ENCODE results near the gene QKI. TPM values are rescaled to one million over a fixed set of nuclear protein-coding genes. Genes with fewer than 3 reads are reported as not detected.
"Not testable (repeated sequence)": the region's sequence is repeated elsewhere in the genome, so short reads cannot be mapped to it uniquely, and the experiment has no call there.

Gene QKI
- total RNA-seq, 1 experiment from 2014 or later: 142 TPM

DNA sequence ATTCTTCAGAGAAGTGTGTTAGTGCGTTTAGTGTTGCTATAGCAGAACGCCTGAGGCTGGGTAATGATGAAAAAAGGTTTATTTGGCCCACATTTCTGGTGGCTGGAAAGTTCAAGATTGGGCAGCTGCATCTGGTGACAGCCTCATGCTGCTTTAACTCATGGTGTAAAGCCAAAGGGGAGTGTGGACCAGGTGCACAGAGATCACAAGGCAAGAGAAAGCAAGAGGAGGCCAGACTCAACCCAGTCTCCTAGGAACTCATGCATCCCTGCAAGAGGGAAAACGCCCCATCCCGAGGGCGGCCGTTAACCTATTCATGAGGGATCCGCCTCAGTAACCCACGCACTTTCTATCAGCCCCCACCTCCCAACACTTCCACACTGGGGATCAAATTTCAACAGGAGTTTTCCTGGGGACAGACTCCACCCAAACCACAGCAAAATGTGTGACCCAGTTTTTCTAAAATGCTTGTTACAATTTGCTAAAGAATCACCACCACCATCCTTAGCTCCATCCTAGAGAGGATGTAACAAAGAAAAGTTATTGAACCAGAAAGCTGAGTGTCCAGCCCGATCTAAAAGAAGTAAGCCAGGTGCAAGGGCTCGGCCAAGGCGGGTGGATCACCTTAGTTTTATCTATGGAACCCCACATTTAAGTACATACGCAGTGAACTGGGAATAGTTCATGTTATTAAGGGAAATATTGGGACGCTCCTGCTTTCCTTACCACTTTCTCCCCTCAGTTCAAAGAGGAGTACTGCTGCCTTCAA lies 164.8 kb downstream of the QKI start:
- peak; percentile 30 for DNase-seq (ENCODE audit: low read depth)

DNA sequence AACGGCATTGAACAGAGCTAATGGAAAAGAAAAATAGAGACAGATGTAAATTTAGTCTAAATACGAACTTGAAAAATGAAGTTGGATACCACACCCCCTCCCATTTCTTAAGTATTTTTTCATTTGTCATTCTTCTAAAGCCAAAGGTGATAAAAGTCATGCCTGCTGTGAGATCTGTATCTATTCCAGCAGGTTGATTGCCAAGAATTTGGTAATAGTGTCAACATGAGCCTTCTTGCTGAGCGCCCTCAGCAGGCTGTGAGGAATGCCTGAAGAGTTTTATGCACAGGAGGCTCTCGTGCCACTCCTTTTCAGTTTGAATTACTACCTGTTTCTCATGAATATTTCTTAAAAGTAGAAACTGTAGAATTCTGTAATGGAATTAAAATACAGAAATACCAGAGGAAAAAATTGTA lies 165.4 kb downstream of the QKI start:
- no peak for DNase-seq (ENCODE audit: low read depth)

DNA sequence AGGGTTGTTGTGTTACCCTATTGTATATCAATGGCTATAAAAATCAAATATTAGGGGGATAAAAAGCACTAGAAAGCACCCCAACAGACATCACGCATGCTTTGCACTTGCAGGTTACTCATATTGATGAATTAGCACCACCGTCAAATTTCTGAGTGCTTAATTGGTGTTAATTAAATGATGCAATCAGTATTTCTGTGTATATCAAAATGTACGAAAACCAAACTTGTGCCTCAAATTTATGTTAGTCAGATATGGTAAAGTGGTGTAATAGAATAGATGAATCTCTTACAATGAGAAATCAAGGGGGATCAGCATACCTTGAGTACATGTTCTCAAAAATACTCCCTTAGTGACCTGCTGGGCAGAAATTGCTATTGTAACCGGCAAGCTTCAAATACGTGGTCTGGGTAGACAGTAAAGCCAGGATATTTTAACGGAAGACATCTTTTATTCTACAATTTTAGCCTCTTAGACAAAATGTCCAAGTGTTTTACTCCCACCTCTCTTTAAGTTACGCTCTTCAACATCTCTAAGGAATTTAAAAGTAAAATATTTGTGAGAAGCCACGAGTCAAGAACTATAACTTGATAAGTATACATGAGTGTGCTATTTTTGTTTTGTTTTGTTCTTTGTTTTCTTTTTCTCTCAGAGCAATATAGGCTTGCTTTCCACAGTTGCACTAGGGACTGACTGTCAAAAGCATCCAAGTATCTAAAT lies 166.0 kb downstream of the QKI start:
- DNase-seq (ENCODE audit: low read depth): no peak

GRCh38 chr6:163583558-163583957 lies 169.0 kb downstream of the QKI start:
- no peak for DNase-seq (ENCODE audit: low read depth)

DNA sequence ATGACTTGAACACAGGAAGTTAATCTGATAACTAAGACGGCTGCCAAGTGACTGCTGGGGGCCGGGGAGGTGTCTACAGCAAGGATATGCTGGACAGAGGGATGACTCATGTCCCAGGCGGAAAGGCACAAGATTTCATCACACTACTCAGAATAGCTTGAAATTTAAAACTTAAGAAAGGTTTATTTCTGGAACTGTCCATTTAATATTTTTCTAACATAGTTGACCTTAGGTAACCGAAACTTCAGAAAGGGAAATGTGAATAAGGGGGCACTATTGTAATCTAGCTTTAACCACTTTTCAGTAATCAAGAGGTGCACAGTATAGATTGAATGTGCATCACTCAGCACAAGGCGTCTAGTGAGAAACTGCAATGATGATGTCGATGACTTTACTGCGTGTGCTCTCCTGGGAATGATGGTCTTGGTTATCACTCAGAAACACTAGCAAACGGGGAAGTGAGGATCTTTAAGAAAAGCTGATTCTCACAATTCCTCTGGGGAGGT lies 171.5 kb downstream of the QKI start:
- DNase-seq (ENCODE audit: low read depth): peak; percentile 92

GRCh38 chr6:163586888-163587287 lies 172.4 kb downstream of the QKI start:
- no peak for DNase-seq (ENCODE audit: low read depth)

GRCh38 chr6:163588220-163588919 lies 173.9 kb downstream of the QKI start:
- peak; percentile 53 for DNase-seq (ENCODE audit: low read depth)

- DNase-seq (ENCODE audit: low read depth): no peak
Observed at GRCh38 chr6:163589387-163589786, 174.9 kb downstream of the QKI start.

GRCh38 chr6:163590132-163590531 lies 175.6 kb downstream of the QKI start:
- DNase-seq (ENCODE audit: low read depth): not testable (repeated sequence)

- no peak for DNase-seq (ENCODE audit: low read depth)
Observed at GRCh38 chr6:163592872-163593271, 178.4 kb downstream of the QKI start.

DNA sequence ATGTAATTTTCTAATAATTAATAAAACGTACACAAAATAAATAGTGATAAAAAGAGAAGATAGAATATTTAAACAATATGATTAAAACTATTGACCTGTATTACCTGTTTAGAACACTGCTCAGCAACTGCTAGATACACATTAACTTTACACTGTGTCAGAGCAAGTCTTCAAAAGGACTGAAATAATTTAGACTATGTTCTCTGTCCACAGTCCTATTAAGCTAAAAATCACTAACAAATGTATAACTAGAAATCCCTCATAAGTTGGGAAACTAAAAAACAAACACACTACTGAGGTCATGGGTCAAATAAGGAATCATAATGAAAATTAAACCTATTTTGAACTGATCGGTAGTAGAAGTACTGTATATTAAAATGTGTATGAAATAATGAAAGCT lies 181.7 kb downstream of the QKI start:
- no peak for DNase-seq (ENCODE audit: low read depth)

DNA sequence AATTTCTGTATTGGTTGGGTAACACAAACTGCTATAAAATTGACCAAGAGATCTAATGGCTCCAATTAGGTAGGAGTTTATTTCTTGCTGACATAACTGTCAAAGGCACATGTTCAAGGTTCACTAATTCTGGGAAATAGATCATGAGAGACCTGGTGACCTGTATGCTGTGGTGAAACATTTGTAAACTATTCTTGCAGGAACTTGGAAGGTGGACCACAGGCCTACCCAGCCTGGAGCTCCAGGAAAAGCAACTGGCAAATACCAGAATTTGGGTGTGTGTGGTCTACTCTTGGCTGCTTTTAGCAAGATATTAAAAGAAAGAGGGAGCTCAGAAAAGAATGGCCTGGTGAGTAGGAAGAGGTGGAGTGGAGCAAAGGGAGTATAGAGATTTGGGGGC lies 184.6 kb downstream of the QKI start:
- no peak for DNase-seq (ENCODE audit: low read depth)

DNA sequence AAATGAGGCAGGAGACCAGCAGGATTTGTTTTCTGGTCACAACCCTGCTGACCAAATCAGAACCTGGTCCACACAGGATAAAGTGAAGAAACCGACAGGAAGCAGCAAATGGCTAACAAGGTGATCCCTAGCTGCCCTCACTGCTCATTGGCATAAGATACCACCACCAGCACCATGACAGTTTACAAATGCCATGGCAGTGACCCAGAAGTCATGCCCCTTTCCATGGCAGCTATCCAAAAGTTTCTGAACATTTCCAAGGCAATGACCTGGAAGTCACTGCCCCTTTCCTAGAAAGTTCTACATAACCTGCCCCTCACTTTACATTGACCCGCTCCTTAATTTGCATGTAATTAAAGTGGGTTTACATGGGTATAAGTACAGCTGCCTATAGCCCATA lies 185.2 kb downstream of the QKI start:
- DNase-seq (ENCODE audit: low read depth): no peak

DNA sequence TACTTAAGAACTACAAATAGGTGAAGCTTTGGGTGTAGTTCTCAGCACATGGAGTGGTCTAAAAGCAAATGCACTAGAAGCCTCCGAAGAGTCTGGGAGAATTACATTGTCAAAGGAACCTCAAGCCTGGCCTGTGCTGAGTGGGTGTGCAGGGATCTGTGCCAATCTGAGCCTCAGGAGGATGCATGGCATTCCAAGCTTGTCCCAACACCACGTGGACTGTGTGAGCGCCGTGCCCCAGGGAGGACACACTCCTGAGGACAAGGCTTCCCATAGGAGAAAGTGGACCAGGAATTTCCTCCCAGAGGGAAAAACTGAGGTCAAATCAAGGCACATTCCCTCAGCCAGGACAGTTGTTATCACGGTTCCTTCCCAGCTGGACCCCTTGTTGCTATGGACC lies 185.8 kb downstream of the QKI start:
- no peak for DNase-seq (ENCODE audit: low read depth)

DNA sequence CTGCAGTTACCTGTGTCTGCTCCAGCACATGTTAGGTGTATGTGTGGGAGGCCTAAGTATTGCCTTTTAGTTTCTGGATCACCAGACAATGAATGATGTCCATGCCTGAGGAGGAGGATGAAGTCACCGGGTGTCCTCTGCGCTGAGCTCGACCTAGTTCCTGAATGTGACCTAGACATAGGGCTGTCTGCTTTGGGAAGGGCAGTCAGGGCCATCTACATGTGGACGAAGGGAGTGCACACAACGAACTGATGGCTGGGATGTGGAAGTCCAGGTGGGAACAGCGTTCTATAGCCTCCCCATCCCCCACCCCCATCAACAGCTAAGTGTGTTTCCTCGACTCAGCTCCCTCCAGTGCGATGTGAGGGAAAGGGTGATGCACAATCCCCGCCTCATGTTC lies 186.3 kb downstream of the QKI start:
- no peak for DNase-seq (ENCODE audit: low read depth)

DNA sequence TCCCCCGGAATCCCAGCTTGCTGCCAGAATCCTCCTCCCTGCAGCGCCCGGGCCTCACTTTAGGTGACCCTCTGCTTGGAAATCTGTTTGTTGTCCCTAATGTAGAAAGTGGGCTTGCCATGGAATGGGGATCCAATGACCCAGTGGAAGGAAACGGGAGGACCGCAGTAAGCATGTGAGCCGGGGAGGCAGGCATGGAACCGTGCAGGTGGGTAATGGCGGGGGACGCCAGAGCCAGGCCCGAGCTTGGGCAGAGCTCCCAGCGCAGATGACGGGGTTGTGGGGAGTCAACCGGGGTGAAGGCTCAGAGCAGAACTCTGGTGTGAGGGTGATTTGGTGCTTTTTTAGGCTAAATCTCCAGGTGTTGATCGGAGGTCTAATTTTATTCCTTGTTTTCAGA lies 188.3 kb downstream of the QKI start:
- no peak for DNase-seq (ENCODE audit: low read depth)

DNA sequence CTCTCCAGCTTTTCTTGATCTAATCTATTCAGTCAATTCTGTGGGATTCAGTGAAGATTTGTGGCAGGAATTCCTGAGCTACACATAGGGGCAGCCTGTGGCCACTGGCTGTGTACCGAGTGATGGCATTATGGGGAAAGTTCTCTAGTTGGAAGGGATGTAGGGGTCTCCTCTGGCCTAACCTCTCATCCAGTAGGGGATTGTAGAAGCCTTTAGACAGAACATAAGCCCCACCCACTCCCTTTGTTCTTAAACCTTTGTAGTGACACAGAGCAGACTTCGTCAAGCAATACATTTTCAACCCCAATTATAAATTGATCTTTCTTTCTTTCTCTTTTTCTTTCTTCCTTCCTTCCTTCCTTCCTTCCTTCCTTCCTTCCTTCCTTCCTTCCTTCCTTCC lies 188.9 kb downstream of the QKI start:
- DNase-seq (ENCODE audit: low read depth): no peak

DNA sequence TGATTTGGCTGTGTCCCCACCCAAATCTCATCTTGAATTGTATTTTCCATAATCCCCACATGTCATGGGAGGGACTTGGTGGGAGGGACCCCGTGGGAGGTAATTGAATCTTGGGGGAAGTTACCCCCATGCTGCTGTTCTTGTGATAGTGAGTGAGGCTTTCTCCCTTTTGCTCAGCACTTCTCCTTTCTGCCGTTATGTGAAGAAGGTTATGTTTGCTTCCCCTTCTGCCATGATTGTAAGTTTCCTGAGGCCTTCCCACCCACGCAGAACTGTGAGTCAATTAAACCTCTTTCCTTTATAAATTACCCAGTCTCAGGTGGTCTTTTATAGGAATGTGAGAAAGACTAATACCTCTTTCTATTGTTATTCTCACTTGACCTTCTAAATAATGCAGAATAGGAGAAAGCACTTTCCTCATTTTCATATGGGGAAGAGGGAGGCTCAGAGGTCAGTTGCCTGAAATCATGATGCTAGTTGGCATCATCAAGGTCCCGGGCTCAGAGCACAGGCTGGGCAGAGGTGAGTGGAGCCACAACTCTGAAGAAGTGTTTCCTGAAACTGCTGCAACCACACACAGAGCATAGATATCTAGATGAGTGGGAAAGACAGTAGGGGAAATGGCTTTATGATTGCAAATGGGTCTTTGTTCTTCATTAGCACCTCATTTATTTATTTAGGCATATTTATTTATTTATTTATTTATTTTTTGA lies 191.0 kb downstream of the QKI start:
- no peak for DNase-seq (ENCODE audit: low read depth)

DNA sequence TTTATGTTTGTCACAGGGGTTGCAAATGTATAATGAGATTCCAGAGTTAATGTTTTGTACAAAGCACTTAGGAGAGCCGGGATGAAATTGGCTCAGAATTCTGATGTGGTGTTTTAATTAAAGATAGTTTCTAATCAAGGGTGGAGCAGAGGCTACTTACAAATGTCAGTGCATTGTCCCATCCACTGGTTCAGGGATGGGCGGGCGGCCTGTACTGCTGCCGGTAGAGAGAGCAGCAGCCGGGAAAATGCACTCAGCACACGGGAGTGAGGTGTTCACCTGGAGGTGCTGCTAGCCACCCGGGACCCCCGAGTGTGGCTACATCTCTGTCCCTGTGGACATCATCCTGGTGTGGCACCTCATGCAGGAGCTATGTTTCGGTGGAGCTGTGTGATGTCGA lies 193.3 kb downstream of the QKI start:
- no peak for DNase-seq (ENCODE audit: low read depth)

GRCh38 chr6:163608204-163608644 lies 193.7 kb downstream of the QKI start:
- DNase-seq (ENCODE audit: low read depth): no peak

DNA sequence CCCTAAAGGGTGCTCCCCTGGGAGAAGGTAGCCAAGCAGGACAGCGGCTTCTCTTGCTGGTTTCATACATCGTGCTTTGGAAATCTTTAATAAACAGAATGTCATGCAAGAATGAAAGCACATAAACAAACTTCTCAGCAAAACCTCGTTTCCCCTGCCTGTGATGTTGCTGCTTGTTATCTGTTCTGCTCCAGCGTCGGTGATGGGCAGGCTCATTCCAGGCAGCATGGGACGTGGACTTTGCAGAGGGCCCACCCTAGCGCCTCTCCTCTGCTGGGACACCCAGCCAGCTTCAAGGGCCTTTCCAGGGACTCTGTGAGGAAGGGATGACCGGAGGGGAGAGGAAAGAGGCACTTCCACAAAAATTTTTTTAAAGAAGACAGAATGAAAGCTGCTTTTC lies 197.7 kb downstream of the QKI start:
- DNase-seq (ENCODE audit: low read depth): no peak

- DNase-seq (ENCODE audit: low read depth): no peak
Observed at GRCh38 chr6:163613025-163613424, 198.5 kb downstream of the QKI start.

All from M059J (cell line).